NCI-H2081 (cell line): ENCODE data around the gene SRRD.
"Not testable (repeated sequence)": the region's sequence is repeated elsewhere in the genome, so short reads cannot be mapped to it uniquely, and the experiment has no call there.

Experiments
- DNase-seq, 2 experiments: peaks; one replicate each; lab custom pipeline; 2025; lab: John Stamatoyannopoulos, UW

SRRD gene, protein sequence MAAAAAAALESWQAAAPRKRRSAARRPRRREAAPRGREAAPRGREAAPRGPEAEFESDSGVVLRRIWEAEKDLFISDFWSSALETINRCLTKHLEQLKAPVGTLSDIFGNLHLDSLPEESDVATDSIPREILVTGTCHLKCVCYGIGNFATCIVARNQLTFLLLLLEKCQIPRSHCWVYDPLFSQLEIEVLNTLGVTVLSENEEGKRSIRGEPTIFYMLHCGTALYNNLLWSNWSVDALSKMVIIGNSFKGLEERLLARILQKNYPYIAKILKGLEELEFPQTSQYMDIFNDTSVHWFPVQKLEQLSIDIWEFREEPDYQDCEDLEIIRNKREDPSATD

DNA sequence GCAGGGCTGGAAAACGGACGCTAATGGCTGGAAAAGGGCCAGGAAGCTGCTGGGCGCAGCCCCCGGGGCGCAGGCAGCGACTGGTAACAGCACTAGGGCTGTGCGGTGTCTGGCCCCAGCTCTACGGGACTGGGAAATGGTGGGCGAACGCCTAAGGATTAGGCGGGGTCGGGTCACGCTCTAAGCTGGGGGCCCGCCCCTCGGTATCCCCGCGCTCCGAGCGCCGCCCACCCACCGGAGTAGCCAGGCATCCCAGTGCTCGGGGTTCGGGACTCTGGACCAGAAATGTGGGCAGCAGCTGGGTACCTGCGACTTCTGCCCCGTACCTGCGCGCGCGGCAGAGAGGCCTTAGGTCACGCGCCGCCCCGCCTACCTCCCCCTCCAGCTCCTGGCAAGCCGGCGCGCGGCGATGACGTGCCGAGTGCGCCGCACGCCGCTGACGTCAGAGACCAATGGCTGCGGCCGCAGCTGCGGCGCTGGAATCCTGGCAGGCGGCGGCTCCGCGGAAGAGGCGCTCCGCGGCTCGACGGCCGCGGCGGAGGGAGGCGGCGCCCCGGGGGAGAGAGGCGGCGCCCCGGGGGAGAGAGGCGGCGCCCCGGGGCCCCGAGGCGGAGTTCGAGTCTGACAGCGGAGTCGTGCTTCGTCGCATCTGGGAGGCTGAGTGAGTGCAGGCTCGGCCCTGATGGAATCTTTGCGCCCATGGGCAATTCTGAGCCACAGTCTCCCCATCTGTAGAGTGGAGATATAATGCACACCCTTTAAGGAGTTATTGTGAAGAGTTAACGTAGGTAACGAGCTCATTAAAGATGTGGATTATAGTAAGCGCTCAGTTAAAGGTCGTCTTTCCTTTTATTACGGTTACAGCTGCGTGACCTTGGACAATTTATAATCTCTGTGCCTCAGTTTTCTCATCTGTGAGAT, at the start of gene SRRD, which contains the start of gene HPS4:
Gene SRRD, plus strand, starts transcription at position 439 of the 921 bp plus-strand sequence. Its CDS starts 14 bp downstream, at position 453.
Gene HPS4, minus strand, starts transcription at position 345 of the 921 bp plus-strand sequence. CDS start 2,021 bp downstream, outside the sequence.
- DNase-seq = peak; percentile 79 to 89

DNA sequence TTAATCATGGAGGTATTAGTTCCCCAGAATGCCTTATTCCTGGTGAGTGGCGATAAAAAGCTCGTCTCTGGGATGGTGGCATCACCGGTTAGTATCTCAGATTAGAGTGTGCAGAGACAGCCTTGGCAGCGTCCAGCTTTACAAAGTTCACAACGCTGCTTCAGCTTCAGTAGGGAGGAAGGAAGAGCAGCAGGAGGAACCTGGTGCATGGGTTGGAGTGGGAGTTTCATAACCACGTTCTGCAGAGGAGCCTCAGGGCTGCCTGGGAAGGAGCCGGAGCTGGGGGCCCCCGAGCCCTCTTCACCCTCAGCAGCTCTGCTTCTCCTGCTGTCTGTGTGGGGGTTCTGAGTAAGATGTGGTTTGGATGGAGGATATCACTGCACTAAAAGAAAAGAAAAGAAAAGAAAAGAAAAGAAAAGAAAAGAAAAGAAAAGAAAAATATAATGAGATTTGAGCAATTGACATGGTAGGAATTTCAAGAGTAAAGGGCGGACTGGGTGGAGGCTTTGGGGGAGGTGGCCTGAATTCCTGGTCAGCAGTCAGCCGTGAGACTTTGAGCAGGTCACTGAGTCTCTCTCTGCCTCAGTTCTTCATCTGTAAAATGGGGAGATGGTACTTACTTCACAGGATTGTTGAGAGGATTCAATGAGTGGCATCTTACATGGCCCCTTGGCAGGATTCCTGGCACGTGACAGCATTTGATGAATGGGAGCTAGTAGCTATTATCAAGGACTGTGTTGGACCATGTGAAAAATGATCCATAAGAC, 48.2 kb upstream of the SRRD start:
- no peak for DNase-seq

DNA sequence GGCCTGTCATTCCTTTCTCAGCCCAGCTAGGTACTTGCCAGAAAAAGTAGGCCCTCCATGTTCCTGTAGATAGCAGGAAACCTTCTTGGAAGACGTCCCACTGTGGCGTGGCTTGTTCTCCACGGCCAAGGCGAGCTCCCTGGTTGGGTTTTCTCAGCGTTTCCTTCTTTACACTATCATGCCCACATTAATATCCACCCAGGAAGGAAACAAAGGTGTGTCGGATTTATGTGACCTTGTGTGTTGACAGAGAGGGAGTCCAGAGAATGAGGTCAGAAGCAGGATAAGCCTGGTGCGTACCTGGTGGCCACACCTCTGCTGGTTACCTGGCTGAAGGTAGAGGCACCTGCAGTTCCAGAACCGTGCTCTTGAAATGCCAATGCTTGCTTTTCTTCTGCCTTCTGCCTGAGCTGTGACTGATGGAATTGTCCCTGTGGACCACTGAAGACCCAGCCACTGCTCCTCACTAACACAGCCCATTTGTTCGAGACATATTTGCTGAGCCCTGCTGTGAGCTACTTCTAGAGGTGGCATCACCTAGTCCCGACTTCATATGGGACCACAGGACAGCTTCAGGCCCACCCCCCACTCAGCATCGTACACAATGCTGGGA, 46.7 kb upstream of the SRRD start:
- no peak for DNase-seq

DNA sequence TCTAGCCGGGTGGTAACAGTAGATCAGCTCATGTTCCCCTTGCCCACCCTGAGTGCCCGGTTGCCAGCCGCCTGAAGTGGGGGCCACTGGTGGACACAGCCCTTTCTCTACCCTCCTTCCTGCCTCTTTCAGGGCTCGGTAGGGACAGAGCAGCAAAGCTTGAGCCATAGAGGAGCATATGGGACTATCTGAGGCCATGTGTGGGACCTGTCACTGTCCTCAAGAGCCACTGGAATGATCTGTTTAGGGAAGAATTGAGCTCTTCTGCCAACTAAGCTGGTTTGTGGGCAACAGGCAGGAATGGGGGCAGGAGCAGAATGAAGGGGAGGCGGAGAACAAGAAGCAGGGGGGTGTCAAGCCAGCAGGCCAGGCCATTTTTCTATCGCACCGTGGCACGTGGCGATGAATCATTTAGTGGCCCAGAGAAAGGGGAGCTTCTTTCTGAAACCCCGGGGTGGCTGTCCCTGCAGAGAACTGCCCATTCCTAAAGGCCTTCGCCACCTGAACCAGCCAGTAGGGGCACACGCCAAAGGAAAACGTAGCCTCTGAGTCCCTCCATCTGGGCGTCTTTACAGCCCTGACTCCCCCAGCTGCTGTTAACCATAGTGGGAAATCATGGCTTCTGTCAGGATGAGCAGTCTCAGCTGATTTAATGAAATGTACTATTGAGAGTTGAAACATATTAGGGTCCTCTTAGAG, 45.8 kb upstream of the SRRD start:
- no peak for DNase-seq

DNA sequence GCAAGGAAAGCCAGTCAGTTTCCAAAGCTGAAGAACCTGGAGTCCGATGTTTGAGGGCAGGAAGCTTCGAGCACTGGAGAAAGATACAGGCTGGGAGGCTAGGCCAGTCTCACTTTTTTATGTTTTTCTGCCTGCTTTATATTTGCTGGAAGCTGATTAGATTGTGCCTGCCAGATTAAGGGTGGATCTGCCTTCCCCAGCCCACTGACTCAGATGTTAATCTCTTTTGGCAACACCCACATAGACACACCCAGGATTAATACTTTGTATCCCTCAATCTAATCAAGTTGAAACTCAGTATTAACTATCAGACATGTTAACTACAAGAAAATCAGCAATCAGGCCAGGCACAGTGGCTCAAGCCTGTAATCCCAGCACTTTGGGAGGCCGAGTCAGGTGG, 44.9 kb upstream of the SRRD start:
- DNase-seq = not testable (repeated sequence)

DNA sequence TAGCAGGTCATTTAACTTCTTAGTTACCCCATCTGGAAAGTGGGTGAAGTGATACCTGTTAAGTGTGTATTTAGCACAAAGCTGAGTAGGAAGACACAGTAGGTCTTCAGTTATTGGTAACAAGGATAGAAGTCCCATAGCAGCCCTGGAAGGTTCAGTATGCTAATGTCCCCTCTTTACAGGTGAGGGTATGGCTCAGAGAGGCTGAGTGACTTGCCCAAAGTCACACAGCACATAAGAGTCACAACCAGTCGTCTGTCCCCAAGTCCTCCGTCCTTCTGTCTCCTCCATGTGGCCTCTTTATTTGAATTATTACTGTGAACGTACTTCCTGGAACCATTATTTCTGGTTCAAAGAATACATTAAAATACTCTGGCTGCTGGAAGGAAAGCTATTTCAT, 44.1 kb upstream of the SRRD start:
- no peak for DNase-seq

DNA sequence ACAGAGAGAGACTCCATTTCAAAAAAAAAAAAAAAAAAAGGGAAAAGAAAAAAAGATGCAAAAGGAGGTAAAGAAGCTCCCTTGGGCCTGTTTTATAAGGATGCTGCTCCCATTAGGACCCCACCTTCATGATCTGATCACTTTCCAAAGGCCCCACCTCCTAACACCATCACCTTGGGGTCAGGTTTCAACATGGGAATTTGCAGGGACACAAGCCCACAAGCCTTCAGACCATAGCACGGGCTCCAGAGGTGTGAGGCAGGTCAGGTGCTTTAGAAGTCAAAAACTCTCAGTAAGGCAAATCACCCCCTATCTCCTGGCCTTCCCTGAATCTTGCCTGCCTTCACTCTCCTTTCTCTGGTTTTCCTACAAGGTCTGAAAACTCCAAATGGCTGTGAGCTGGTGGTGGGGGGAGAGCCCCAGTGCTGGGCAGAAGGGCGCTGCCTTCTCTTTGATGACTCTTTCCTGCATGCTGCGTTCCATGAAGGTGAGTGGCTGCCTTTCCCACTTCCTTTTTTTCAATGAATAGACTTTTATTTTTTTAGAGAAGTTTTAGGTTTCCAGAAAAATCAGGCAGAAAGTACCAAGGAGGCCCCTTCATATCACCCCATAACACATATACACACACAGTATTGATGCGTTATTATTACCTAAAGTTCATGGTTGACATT, 41.5 kb upstream of the SRRD start:
- DNase-seq = no peak

DNA sequence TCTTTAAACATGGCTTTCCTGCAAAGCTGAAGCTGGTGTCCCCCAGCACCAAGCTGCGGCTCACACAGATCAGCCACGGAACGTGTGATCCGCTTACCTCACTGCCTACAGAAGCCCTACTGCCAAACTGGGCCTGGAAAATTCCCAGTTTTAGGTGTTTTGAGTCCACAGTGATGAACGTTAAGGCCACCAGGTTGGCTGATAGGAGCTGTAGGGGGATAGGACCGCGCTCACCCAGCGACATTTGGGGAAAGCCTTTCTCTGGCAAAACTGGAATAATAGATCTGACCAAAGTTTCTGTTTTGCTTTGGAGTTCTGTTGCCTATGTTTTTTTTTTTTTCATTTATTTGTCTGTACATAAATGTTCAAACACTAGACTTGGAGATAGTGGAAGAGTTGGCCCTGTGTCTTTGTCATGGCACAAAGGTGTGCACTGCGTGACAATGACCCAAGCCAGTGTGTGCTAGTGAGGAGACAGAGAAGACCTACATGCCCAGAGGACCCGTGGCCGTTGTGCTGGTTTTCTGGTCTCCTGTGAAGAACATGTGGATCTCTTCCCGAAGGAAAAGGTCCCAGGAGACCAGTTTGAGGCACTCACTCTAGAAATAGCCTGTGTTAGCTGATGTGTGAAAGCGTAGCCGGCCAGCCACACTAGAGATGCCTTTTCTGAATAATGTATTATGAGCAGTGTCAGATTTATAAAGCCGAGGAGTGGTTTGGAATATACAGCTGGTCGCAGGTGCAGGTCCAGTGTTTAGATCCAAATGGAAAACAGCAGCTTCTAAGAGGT, 39.6 kb upstream of the SRRD start:
- DNase-seq = no peak

DNA sequence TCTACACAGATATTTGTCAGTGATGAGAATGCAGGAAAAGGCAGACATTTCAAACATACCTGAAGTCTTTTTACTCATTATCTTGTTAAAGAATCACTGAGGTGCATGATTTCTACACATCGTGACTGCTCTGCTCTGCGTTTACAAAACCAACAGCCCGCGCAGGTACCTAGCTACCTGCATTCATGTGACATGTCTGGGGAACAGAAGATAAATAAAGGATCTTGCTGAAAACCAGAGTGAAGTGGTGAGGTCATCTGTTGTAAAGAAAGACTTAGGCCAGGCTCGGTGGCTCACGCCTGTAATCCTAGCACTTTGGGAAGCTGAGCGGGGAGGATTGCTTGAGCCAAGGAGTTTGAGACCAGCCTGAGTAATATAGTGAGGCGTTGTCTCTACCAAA, 38.9 kb upstream of the SRRD start:
- no peak for DNase-seq

DNA sequence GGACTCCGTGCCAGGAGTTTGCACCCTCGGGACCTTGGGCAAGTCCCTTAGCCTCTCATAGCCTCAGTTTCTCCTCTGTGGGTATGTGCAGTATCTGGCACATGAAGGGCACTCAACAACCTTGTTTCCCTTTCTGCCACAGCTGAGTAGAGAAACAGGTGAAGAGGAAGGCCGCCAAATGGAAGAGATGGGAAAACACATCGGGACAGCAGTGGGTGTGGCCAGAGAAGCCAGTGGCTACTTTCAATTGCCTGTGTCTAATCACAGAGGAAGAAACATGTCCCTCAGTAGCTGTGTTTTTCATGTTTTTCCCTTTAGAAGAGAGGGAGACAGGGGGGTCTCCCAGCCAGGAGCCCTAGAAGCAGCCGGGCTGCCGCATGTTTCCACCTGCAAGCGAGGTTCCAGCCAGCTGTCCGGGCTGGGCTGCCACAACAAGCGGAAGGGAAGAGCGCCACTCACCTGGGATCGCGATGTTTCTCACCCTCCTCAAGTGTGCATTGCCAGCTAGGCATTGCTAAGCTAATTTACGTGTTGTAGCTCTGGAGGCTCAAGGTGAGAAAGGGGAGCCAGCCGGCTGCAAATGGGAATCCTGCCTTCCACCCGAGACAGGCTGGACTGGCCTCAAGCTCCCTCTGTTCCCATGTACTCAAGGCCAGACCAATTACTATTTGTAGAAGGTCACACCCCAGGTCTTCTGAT, 38.0 kb upstream of the SRRD start:
- no peak for DNase-seq

DNA sequence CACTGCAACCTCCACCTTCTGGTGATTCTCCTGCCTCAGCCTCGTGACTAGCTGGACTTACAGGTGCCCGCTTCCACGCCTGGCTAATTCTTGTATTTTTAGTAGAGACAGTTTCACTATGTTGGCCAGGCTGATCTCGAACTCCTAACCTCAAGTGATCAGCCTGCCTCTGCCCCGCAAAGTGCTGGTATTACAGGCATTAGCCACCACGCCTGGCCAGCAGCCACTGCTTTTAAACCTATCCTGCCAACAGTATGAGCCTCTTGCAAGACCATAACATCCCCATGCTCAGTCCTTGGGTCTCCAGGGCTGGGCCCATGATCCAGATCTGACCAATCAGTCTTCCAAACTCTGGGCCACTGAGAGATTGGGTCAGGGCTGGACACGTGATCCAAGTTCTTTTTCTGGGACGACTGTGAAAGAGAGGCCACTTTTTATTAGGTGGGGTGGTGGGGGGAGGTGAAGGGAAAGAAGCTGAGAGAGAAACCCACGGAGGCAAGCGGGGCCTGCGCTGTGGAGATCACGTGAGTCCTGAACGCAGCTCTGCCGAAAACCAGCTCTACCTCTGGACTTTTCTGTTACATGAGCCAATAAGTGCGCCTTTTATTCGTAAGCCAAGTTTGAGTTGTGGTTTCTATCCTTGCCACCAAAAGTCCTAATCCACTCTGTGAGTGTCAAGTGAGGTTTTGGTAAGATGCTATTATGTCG, 36.7 kb upstream of the SRRD start:
- no peak for DNase-seq

DNA sequence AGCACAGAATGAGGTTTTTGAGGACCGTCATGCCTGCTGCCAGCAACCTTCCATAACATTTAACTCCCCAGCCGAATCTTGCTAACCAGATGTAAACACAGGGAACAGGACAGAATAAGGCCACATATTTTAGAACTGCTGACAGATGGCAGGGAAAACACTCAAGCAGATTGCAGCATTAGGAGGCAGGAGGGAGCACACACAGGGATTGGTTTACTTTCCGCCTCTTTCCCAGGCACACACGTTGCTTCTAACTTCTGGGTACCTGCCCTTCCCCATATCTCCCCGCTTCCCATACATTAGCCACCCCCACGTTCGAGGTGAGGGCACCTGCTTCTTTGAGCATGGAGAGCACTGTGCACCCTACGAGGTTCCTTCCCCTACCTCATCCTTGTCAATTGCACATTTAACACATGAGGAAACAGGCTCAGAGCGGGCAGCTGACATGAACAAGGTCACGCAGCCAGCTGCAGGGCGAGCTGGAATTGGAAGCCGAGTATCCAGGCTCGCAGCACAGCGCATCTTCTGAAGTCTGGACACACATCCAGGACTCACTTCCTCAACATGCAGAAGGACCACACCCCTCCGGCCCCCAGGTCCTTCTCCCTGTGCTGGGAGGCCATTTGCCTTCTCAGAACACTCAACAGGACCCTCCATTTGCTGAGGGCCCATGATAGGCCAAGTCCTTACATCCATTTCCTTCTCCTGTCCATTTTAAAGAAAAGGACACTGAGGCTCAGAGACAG, 35.9 kb upstream of the SRRD start:
- no peak for DNase-seq

DNA sequence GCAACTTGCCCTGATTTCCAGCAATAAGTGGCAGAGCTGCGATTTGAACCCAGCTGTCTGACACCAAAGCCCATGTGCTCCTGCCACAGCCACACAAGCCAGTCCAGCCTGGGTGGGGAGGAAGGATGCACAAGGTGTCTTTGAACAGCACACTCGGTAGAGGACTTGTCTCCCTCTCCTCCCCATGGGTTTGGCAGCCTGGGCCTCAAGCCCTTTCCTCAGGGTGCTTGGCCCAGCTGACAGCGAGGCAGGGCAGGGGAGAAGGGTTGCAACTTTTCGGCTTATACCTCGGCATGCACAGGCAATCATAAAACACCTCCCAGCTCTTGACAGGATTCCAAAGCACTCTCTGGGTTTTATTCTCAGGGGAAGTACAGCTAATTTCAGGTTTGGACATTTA, 35.3 kb upstream of the SRRD start:
- DNase-seq = no peak

DNA sequence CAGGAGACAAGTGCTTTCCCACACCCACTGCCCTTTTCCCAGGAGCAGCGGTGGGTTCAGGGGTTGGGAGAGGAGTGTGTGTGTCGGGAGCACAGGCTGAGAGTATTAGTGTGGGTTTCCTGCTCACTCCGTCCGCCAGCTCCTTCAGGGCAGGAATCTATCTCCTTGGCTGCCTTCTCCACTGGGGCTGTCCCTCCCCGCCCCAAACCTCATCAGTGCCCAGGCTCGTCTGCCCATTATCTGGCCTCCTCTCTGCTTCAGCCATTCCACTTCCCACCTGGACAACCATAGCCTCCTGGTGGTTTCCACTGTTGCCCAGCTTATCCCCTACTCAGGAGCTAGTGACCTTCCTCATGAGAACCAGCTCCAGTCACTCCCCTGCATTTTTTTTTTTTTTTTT, 34.7 kb upstream of the SRRD start:
- no peak for DNase-seq

DNA sequence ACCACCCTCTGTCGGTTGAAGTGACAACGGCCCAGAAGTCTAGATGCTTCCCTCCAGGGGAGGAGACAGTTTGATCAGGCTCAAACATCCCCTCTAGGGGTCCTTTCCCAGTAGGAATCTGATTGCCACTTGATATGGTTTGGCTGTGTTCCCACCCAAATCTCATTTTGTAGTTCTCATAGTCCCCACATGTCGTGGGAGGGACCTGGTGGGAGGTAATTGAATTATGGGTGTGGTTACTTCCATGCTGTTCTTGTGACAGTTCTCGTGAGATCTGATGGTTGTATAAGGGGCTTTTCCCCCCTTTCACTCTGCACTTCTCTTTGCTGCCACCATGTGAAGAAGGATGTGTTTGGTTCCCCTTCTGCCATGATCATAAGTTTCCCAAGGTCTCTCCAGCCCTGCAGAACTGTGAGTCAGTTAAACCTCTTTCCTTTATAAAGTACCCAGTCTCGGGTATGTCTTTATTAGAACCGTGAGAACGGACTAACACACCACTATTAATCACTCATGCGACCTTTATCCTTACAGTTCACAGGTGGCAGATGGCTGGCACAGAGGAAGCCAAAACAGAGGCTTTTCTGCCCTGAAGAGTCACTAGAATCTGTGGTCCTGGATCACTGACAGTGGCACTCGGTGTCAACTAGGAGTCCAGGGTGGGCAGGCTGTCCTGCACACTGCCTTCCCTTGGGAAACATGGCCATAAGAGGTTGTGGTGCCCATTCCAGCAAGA, 33.1 kb upstream of the SRRD start:
- no peak for DNase-seq

DNA sequence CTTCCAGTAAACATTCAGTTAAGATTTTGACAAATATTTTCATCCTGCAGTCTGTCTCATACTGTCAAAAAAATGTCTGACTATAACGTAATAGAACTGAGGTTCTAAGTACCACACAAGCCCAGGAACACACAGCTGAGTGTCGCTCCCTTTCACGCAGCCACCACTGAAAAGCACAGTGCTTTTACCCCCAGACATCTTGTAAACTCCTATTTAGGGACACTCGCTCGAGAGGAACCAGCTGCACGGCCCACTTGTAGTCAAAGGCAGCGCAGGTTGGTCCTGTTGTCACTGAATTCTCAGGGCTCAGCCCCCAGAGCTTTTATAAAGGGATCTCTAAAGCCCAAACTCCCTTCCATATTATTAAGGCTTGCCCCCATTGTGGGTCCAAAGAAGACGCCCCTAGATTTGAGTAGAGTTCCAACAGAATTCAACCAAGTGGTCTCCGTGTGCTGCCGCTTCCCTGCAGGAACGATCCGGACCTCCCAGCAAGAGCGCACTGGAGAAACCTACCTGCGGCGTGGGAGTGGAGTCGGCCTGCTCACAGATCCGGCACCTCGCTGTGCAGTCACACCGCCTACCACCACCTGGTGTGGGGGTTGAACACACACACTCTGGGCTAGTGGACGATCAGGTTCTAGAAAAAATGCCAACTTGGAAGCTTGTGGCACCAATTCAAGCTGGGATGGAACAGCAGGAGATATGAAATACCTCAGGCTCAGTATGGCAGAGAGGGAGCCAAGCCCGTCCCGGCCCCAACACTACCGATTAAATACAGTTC, 31.3 kb upstream of the SRRD start:
- DNase-seq = no peak
